SH-SY5Y (cell line): ENCODE data around the gene ADORA2A.

Experiments used
- GATA2 ChIP-seq: IDR thresholded peaks from 2 replicates; pipeline ENCODE4 v1.6.1; 2011; ENCODE audit warnings: mild to moderate bottlenecking, low read depth, low read length
- GATA3 ChIP-seq: IDR thresholded peaks from 2 replicates; pipeline ENCODE4 v1.6.1; 2011; ENCODE audit warnings: low read depth, mild to moderate bottlenecking, low read length, moderate library complexity

DNA sequence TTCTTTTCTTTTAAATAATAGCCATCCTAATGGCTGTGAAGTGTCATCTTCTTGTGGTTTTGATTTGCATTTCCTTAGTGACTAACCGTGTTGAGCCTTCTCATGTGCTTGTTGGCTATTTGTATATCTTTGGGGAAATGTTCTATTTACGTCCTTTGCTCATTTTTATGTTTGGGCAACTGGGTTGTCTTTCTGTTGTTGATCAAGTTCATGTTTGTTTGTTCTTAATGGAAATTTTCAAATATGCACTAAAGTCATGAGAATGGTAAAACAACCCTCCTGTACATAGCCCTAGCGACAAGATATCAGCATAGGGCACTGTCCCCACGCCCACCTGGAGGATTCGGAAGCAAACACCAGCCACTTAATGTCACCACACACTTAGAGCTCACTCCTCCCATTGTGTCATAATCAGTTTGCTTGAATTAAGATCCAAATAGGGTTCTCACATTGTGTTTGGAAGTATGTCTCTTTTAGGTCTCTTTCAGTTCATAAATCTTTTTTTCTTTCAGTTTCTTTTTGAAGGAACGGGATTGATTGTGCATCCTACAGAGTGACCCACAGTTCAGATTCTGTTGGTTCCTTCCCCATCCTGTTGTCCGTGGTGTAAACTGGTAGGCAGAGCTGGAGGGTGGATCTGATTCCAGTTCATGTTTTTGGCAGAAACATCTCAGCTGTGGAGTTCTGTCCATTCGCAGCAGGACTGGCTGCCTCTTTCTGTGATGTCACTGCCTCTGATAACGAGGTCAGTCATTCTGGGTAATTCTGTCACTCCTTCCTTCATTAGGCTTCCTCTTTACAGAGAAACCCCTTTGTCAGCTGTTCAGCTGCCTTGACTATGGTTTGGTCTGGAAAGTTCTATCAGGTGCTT, 26.4 kb upstream of the ADORA2A start:
- TF ChIP-seq GATA2, result no peak
- TF ChIP-seq GATA3, result no peak
